HCT116 (cell line): Measurements from ENCODE around the gene RAB1A.

ENCODE experiments used
- POLR2AphosphoS5 ChIP-seq: IDR thresholded peaks from 2 replicates; pipeline ENCODE4 v1.6.1; 2011; ENCODE audit warnings: mild to moderate bottlenecking, low read depth, low read length, moderate library complexity
- RAD21 ChIP-seq: IDR thresholded peaks from 2 replicates; pipeline ENCODE4 v1.6.1; 2012; ENCODE audit warnings: low read depth, mild to moderate bottlenecking

GRCh38 chr2:65142515-65142914, 12.6 kb upstream of the RAB1A start:
- TF ChIP-seq RAD21 = peak; percentile 69
- TF ChIP-seq POLR2AphosphoS5 = no peak
